Ovary (tissue), 9 donors: Measurements from ENCODE around the gene CST2. TPM values are rescaled to one million over a fixed set of nuclear protein-coding genes. Genes with fewer than 3 reads are reported as not detected.

Experiments
- DNase-seq, 5 donors: peaks; one replicate each; pipeline ENCODE4 v3.0.0-alpha.2; 2019 to 2020
- H3K27ac ChIP-seq, 2 donors: fragments of 200-600 bp; one replicate each; pipeline versions ENCODE4 v1.5.1 to v1.8.0; 2019 to 2022
- H3K27me3 ChIP-seq: fragments of 200-600 bp; one replicate; pipeline ENCODE4 v1.8.0; 2022
- H3K36me3 ChIP-seq: fragments of 200-600 bp; sonication (generic); one replicate; pipeline ENCODE4 v1.5.1; 2019
- H3K4me1 ChIP-seq: one replicate; pipeline ENCODE4 v1.8.1; 2013; ENCODE audit warnings: mild to moderate bottlenecking, moderate library complexity; ENCODE audit not compliant: insufficient read depth
- H3K4me3 ChIP-seq: fragments of 200-600 bp; sonication (generic); one replicate; pipeline ENCODE4 v1.5.1; 2017
- H3K9me3 ChIP-seq, 2 donors: fragments of 200-600 bp in 1 of 2; sonication (generic) in 1 of 2; one replicate each; pipeline versions ENCODE4 v1.5.1 to v1.8.1; 2013 to 2019; ENCODE audit warnings: mild to moderate bottlenecking in 1 of 2, moderate library complexity in 1 of 2
- CTCF ChIP-seq, 3 donors: fragments of 450-650 bp in 2 of 3; fragments of 200-600 bp in 1 of 3; IDR thresholded peaks; one replicate each; pipeline versions ENCODE4 v1.5.1 to v1.8.0; 2016 to 2022; ENCODE audit warnings: antibody characterized with exemption in 3 of 3, mild to moderate bottlenecking in 1 of 3
- EP300 ChIP-seq: sonication (generic); formaldehyde crosslinking; IDR thresholded peaks from one replicate; pipeline ENCODE4 v1.6.1; 2017; ENCODE audit warnings: antibody characterized with exemption
- POLR2A ChIP-seq: fragments of 450-650 bp; IDR thresholded peaks from one replicate; pipeline ENCODE4 v1.6.1; 2017; ENCODE audit warnings: antibody characterized with exemption, mild to moderate bottlenecking, moderate library complexity
- WGBS, 3 donors: extraction: QIAGEN DNeasy Blood & Tissue Kit in 1 of 3; methylation state at CpG; one replicate each; pipeline versions ENCODE4 v1.1.5 to v1.1.7; 2013 to 2017; 5-methylcytosine and 5-hydroxymethylcytosine counted together
- intact Hi-C, 4 donors: fragments of 100-400 bp; cut with DNase I; formaldehyde crosslinking; loops; one replicate each; pipeline versions ENCODE4 v1.11.0 to v1.15.1; 2022 to 2023
- polyA plus RNA-seq, 2 donors: library from polyadenylated mRNA; stranded (reverse); fragments of 200-250 nt in 1 of 2; fragments of 350-450 nt in 1 of 2; fragmentation: Illumina TruSeq in 1 of 2; extraction: RNeasy Lipid Tissue Mini Kit (QIAGEN cat#74804) in 1 of 2; gene quantifications; one replicate each; pipeline ENCODE4 v1.2.3, GENCODE V29; 2013 to 2014
- total RNA-seq, 7 donors: library from RNA; depleted of rRNA in 2 of 7; stranded (reverse); fragments of >200 nt in 2 of 7; fragmentation: NEBNext Ultra II Directional in 3 of 7; extraction: Animal tissue kit (Norgen Biotek cat#: 25700) in 3 of 7; gene quantifications; one replicate each; pipeline versions ENCODE4 v1.1.0 to v1.2.4, GENCODE V29; 2016 to 2023
- donor health status: DM: no; HTN: no; CAD: no; lungs with moderate emphysema.
- donor health status: DM: no; HTN: no; CAD: no.
- donor health status: Bipolar disorder and iron deficiency.
- donor health status: DM: yes; HTN: yes; CAD: no.
- donor health status: DM: no; HTN: no; CAD: no.
- donor health status: DM: yes; HTN: yes; CAD: no.

The CST2 gene
- total and polyA plus RNA-seq, 9 donors, result 0.28 TPM; not detected in 8

- no peak for DNase-seq
- Histone ChIP-seq H3K27ac (no peak overlapping the region), H3K9me3 (no peaks in the 10 kb centered on the region), H3K27me3 (no peaks in the 10 kb centered on the region), H3K4me1 (no peaks in the 10 kb centered on the region), H3K4me3 (no peak overlapping the region), H3K36me3 (no peaks in the 10 kb centered on the region)
- 8 to 21% (median 9%) methylated on average over 8 to 9 of the region's 9 CpGs for WGBS, 3 donors
- intact Hi-C loops, result no loop called here
- no peak for TF ChIP-seq CTCF (IDR thresholded peaks at IDR 0.05)
- no peak for TF ChIP-seq EP300
- TF ChIP-seq POLR2A, result no peak
These were observed 31.6 kb upstream of the CST2 start for GRCh38 chr20:23857962-23858595.

GRCh38 chr20:23856736-23857135 lies 30.2 kb upstream of the CST2 start:
- H3K4me3 ChIP-seq, result no peak overlapping the region
- no peaks in the 10 kb centered on the region for H3K27me3 ChIP-seq
- H3K36me3 ChIP-seq, result no peaks in the 10 kb centered on the region
- intact Hi-C loops, result no loop called here
- H3K4me1 ChIP-seq, result no peaks in the 10 kb centered on the region
- DNase-seq, result no peak
- 91 to 97% (median 96%) methylated on average over 5 of the region's 5 CpGs for WGBS, 3 donors
- no peak overlapping the region for H3K27ac ChIP-seq
- TF ChIP-seq POLR2A (no peak), EP300 (no peak), CTCF (IDR thresholded peaks at IDR 0.05) (no peak)
- no peaks in the 10 kb centered on the region for H3K9me3 ChIP-seq

GRCh38 chr20:23856226-23856625 lies 29.7 kb upstream of the CST2 start:
- WGBS, 3 donors, result 89 to 92% (median 91%) methylated on average over 5 of the region's 5 CpGs
- no peak overlapping the region for H3K4me3 ChIP-seq
- H3K27ac ChIP-seq, result no peak overlapping the region
- H3K4me1 ChIP-seq, result no peaks in the 10 kb centered on the region
- DNase-seq, result no peak
- H3K9me3 ChIP-seq, result no peaks in the 10 kb centered on the region
- H3K27me3 ChIP-seq, result no peaks in the 10 kb centered on the region
- no peak for TF ChIP-seq POLR2A
- intact Hi-C loops, result no loop called here
- H3K36me3 ChIP-seq, result no peaks in the 10 kb centered on the region

GRCh38 chr20:23841693-23842092 lies 15.2 kb upstream of the CST2 start:
- H3K9me3 ChIP-seq, result no peaks in the 10 kb centered on the region
- H3K27me3 ChIP-seq, result no peaks in the 10 kb centered on the region
- TF ChIP-seq EP300 (no peak), CTCF (IDR thresholded peaks at IDR 0.05) (no peak), POLR2A (no peak)
- H3K4me1 ChIP-seq, result no peaks in the 10 kb centered on the region
- 39 to 48% (median 47%) methylated on average over 2 of the region's 2 CpGs for WGBS, 3 donors
- H3K27ac ChIP-seq, result no peak overlapping the region
- DNase-seq, result no peak
- intact Hi-C loops, result no loop called here
- H3K4me3 ChIP-seq, result no peak overlapping the region
- H3K36me3 ChIP-seq, result no peaks in the 10 kb centered on the region

GRCh38 chr20:23835716-23836115 lies 9.2 kb upstream of the CST2 start:
- Histone ChIP-seq H3K36me3 (no peaks in the 10 kb centered on the region), H3K27me3 (no peaks in the 10 kb centered on the region), H3K27ac (no peak overlapping the region), H3K4me3 (no peak overlapping the region), H3K4me1 (no peaks in the 10 kb centered on the region), H3K9me3 (no peaks in the 10 kb centered on the region)
- WGBS, 3 donors, result 69 to 80% (median 79%) methylated on average over 4 of the region's 4 CpGs
- TF ChIP-seq EP300 (no peak), POLR2A (no peak), CTCF (IDR thresholded peaks at IDR 0.05) (no peak)
- no peak for DNase-seq
- intact Hi-C loops, result no loop called here
